DMS 273 treated with DMSO at 0.1 percent for 48 hours (cell line): Measurements from ENCODE around the gene EGF.
"Not testable (repeated sequence)": the region's sequence is repeated elsewhere in the genome, so short reads cannot be mapped to it uniquely, and the experiment has no call there.

ENCODE experiments used
- DNase-seq: peaks from one replicate; lab custom pipeline; 2025; lab: John Stamatoyannopoulos, UW

The EGF gene

GRCh38 chr4:110039164-110039563 is 126.5 kb downstream of the EGF start:
- DNase-seq, result not testable (repeated sequence)

DNA sequence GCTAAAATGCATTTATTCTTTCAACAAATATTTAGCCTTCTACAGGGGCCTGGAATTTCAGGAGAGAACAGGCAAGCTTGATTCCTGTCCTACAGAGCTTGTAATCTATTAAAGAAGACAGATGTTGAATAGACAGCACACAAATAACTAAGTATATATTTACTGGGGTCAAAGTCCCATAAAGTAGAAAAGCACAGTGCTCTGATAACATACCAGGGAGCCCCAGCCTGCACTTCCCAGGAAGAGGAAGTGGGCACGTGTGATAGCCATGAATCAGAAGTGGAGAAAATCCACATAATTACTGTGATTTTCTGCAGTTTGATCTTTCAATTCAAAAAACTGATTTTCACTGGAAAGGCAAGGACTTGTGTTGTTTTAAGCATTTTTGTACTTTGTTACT is 129.1 kb downstream of the EGF start:
- DNase-seq, result no peak

DNA sequence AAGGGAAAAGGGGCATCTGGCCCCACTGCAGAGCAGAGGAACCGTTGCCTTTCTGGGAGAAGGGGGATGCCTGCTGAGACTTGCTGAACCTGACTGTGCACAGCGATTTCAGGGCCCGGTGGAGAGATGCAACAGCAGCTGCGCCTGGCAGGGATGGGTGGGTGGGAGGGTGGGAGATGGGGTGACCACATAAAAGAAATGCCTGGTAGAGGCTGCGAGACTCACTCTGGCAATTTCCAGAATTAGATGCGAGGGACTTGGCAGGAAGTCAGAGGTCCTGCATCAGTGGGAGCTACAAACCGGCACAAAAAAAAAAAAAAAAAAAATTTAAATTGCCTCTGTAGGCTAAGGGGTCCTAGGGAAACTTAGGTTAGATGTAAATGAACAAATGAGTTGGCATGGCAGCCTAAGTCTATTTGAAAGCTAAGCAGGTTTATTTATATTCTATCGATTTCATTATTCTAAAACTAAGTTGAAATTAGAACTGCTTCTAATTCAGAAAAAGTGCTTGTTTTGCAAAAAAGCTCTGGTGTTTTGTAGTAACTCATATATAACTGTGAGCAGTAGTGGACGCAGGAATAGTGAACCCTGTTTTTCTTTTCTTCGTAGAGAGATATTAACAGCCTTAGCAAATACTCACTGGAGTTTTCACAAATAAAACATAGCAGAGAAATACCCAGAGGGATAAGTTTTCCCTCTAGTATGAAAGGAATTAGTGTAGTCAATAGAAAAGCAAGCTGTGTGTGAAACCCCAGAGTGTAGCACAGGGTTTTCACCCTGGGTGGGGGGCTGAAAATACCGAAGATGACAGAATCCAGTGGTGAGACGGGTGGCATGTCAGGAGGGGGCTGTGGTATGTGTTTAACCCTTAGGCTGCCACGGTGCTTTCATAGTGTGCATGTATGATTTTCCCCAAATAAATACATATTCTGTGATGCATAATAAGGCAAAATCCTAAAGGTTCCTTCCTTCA is 130.1 kb downstream of the EGF start:
- DNase-seq, result no peak

DNA sequence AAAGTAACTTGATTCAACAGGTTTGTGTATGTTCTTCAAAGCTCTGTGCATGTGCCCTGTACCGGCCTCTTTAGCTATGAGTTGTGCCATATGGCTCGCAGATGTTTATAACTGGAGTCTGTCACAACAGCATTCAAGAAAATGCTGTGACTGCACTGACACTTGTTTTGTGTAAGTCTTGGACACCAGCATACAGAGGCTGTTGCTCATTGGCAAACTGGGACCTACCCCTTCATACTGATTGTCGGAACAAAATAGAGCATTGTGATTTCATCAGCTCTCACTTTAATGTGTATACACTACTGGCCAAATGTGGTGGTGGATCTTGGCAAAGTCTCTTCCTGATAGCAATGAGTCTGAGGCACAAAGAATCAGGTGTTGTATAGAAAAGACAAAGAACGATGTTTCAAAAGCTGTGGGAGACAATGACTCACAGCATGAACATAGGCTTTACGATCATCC is 133.9 kb downstream of the EGF start:
- DNase-seq, result peak; percentile 25

DNA sequence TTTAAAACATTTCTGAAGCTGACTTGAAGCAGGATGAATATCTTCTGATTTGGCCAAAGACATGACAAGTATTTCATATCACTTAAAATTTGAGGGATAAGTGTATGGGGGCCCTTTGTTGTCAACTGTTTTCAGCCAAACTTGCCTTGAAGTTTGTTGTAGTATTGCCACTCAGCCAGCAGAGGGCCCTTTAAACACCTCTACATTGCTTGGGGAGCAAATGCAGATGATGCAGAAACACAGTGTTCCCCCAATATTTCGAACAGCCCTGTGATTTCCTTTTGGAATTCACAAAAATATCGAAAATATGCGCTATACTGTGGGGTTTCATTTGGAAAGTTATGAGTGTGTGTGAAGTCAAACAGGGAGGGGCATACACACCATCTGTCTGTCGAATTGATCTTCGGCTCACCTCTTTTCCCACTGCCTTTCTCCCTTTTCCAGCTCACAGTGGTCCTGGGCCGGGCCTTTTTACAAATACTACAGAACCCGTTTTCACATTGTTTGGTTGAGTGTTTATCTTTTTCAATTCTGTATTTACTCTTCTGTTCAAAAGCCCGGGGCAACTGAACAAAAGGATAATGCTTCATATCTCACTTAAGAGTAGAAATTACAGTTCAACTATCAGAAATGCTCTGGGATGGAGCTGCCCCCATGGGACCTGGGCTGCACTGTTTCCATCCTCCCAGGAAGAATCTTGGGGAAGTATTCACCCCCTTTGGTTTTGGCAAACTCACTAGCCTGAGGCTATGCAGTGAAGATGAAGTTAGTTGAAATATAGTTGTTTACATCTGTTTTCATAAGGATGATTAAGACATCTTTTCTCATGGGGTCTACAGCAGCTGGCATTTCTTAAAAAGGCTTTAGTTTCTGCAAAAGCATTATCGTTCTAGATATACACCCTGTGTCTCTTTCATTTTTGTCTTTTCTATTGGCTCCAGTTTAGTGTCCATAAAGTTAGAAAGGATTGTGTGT is 137.6 kb downstream of the EGF start:
- no peak for DNase-seq

DNA sequence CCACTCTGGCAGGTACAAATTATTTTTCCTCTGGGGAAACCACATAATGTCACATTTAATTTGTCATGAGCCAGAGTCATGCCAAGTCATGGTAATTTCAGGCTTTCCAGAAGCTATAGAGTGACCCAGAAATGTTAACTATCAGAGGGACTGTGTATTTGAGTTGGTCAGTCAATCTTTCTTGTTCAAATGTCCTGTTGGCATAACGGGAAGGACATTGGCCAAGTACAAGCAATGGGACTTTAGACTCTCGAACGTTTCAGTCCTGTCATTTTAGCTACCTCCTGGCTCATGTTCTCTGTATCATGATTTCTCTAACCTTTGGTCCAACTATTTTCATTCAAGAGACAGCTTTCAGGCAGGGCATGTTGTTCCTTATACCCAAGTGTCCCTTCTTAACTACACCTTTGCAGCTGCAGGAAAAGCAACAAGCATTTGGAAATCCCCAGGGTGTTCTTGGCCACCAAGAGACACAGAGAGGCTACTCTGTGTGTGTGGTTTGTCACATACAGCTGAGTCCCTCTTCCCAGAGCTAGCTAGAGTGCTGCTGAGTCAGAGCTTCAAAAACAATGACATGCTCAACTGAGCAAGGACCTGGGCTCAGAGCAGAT is 142.6 kb downstream of the EGF start:
- no peak for DNase-seq

- no peak for DNase-seq
Measured at GRCh38 chr4:110058677-110059076, 146.0 kb downstream of the EGF start.

- no peak for DNase-seq
Measured at GRCh38 chr4:110059556-110060191, 147.0 kb downstream of the EGF start.

DNA sequence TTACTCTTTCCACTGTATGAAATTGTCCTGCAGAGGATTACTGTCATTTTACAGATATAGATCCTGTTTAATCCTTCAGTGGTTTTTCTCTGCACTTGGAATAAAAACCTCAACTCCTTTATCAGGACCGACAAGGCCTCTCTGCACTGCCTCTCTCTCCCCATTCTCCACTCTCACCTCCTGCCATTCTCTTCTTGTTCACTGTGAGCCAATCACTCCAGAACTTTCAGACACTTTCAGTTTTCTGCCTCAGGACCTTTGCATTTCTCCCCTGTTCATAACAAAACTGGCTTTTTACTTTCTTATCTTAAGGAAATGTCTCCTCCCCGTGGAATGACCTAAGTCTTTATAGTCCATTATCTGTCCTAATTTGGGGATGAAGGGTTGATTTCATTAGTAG is 148.4 kb downstream of the EGF start:
- DNase-seq, result no peak
